Astrocyte (in vitro differentiated cells and primary cell): ENCODE measurements around the gene VWA8. TPM values are rescaled to one million over a fixed set of nuclear protein-coding genes. Genes with fewer than 3 reads are reported as not detected.

Experiments
- DNase-seq: peaks from one replicate; pipeline ENCODE4 v3.0.0-alpha.2; 2010; ENCODE audit warnings: low read depth
- FAIRE-seq: peaks from 2 replicates; lab custom pipeline; 2011; peaks lifted over from hg19 to GRCh38; lab: Jason Lieb, UNC
- H2AFZ ChIP-seq: 2 replicates; pipeline ENCODE4 v1.6.0; 2012; ENCODE audit warnings: low read depth, low read length, inconsistent platforms
- H3K27ac ChIP-seq: 2 replicates; pipeline ENCODE4 v1.5.1; 2011; ENCODE audit warnings: low read depth, low read length, inconsistent platforms
- H3K27me3 ChIP-seq: 2 replicates; pipeline ENCODE4 v1.6.0; 2011; ENCODE audit warnings: low read length, inconsistent platforms; ENCODE audit not compliant: insufficient read depth
- H3K36me3 ChIP-seq: 2 replicates; pipeline ENCODE4 v1.5.1; 2011; ENCODE audit warnings: low read length, inconsistent platforms; ENCODE audit not compliant: insufficient read depth
- H3K4me1 ChIP-seq: 2 replicates; pipeline ENCODE4 v1.5.1; 2011; ENCODE audit warnings: low read length, inconsistent platforms; ENCODE audit not compliant: insufficient read depth
- H3K4me2 ChIP-seq: 2 replicates; pipeline ENCODE4 v1.6.0; 2012; ENCODE audit warnings: low read length, inconsistent platforms
- H3K4me3 ChIP-seq: 2 replicates; pipeline ENCODE4 v1.5.1; 2011; ENCODE audit warnings: low read depth, mild to moderate bottlenecking, low read length, inconsistent platforms; ENCODE audit not compliant: insufficient read depth
- H3K79me2 ChIP-seq: 2 replicates; pipeline ENCODE4 v1.6.0; 2012; ENCODE audit warnings: mild to moderate bottlenecking, low read length, inconsistent platforms; ENCODE audit not compliant: insufficient read depth
- H3K9ac ChIP-seq: 2 replicates; pipeline ENCODE4 v1.6.0; 2012; ENCODE audit warnings: mild to moderate bottlenecking, low read length, inconsistent platforms
- H3K9me3 ChIP-seq: 2 replicates; pipeline ENCODE4 v1.5.1; 2012; ENCODE audit warnings: low read depth, mild to moderate bottlenecking, low read length, inconsistent platforms; ENCODE audit not compliant: insufficient read depth
- H4K20me1 ChIP-seq: 2 replicates; pipeline ENCODE4 v1.6.0; 2012; ENCODE audit warnings: low read length, inconsistent platforms; ENCODE audit not compliant: insufficient read depth
- H3K27ac Mint-ChIP-seq: one replicate; pipeline ENCODE4 v1.8.0; 2021; ENCODE audit warnings: mild to moderate bottlenecking, mixed read lengths; ENCODE audit not compliant: unreplicated experiment
- H3K27me3 Mint-ChIP-seq: one replicate; pipeline ENCODE4 v1.8.0; 2021; ENCODE audit warnings: low read depth, mixed read lengths; ENCODE audit not compliant: unreplicated experiment
- H3K36me3 Mint-ChIP-seq: one replicate; pipeline ENCODE4 v1.8.0; 2021; ENCODE audit warnings: low read depth, mixed read lengths; ENCODE audit not compliant: unreplicated experiment
- H3K4me1 Mint-ChIP-seq: one replicate; pipeline ENCODE4 v1.8.0; 2021; ENCODE audit warnings: low read depth, mixed read lengths; ENCODE audit not compliant: unreplicated experiment
- H3K4me3 Mint-ChIP-seq: one replicate; pipeline ENCODE4 v1.8.0; 2021; ENCODE audit warnings: mild to moderate bottlenecking, moderate library complexity, mixed read lengths; ENCODE audit not compliant: unreplicated experiment
- H3K9me3 Mint-ChIP-seq: one replicate; pipeline ENCODE4 v1.8.0; 2021; ENCODE audit warnings: mild to moderate bottlenecking, mixed read lengths; ENCODE audit not compliant: unreplicated experiment
- CTCF ChIP-seq: IDR thresholded peaks from 2 replicates; pipeline ENCODE4 v1.5.1; 2011; ENCODE audit warnings: low read depth, mild to moderate bottlenecking, inconsistent platforms, low read length, moderate library complexity; ENCODE audit not compliant: insufficient read depth
- EZH2 ChIP-seq: IDR thresholded peaks from 2 replicates; pipeline ENCODE4 v1.6.1; 2012; ENCODE audit warnings: mild to moderate bottlenecking, low read length, inconsistent platforms; ENCODE audit not compliant: insufficient read depth
- total RNA-seq: library from RNA; stranded (reverse); gene quantifications from 2 replicates; pipeline ENCODE4 v1.2.1, GENCODE V29; 2021

VWA8 gene
- total RNA-seq, 1 donor from 2014 or later: 15.6 TPM

DNA sequence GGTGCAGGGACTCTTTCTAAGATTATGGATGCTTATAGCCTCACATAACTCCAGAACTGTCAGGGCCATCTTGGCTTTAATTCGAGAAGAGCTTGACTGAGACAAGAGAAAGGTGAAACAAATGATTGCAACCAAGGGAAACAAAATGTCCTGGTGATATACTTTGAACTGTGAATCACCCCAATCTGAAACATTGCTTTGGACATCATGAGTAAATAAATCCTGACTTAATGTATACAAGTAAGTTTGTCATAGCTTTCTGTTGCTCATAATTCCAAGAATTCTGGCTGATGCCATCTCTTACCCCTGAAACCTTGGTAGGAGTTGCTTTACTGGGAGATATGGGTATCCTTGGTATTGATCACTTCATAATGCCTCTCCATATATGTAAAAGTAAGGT is 5.8 kb upstream of the VWA8 start:
- Histone ChIP-seq H3K27me3 (no peaks in the 10 kb centered on the region), H3K9me3 (no peaks in the 10 kb centered on the region), H3K4me2 (no peak overlapping the region), H3K4me3 (no peak overlapping the region), H2AFZ (no peak overlapping the region), H3K79me2 (no peaks in the 10 kb centered on the region), H3K9ac (no peak overlapping the region), H3K4me1 (no peaks in the 10 kb centered on the region), H4K20me1 (no peaks in the 10 kb centered on the region), H3K36me3 (no peaks in the 10 kb centered on the region), H3K27ac (no peak overlapping the region)
- Mint-ChIP-seq H3K4me3 (no peak overlapping the region), H3K27ac (no peak overlapping the region), H3K27me3 (peaks cover 2% of the 10 kb centered on the region), H3K9me3 (no peaks in the 10 kb centered on the region), H3K4me1 (peaks cover 3% of the 10 kb centered on the region), H3K36me3 (no peaks in the 10 kb centered on the region)
- FAIRE-seq: no peak
- DNase-seq: no peak
- no peak for TF ChIP-seq EZH2
- TF ChIP-seq CTCF: no peak

DNA sequence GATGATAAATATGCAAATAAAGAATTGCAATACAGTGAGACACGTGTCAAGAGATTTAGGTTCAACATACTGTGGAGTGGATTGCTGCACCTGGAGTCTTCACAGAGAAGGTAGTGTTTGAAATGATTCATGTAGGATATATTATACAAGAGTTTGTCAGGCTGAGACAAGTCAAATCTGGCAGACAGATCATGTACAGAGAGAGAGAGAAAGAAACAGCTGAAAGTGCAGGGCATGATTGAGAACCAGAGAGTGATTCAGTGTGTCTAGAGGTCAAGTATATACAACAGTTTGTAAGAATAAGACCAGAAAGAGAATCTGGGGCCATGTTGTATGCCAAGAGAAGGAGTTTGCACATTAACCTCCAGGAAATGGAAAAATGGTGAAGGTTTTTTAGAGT is 2.1 kb upstream of the VWA8 start:
- Mint-ChIP-seq H3K27ac (no peak overlapping the region), H3K36me3 (no peaks in the 10 kb centered on the region), H3K27me3 (peaks cover 2% of the 10 kb centered on the region), H3K4me1 (peaks cover 15% of the 10 kb centered on the region), H3K9me3 (no peaks in the 10 kb centered on the region), H3K4me3 (no peak overlapping the region)
- no peaks in the 10 kb centered on the region for H3K4me1 ChIP-seq
- no peaks in the 10 kb centered on the region for H4K20me1 ChIP-seq
- no peak for FAIRE-seq
- H3K27ac ChIP-seq: no peak overlapping the region
- peaks cover 22% of the 10 kb centered on the region for H3K79me2 ChIP-seq
- no peak overlapping the region for H2AFZ ChIP-seq
- H3K4me2 ChIP-seq: no peak overlapping the region
- no peak for DNase-seq
- TF ChIP-seq EZH2 (no peak), CTCF (no peak)
- H3K9ac ChIP-seq: no peak overlapping the region
- no peaks in the 10 kb centered on the region for H3K27me3 ChIP-seq
- no peak overlapping the region for H3K4me3 ChIP-seq
- no peaks in the 10 kb centered on the region for H3K9me3 ChIP-seq
- no peaks in the 10 kb centered on the region for H3K36me3 ChIP-seq

DNA sequence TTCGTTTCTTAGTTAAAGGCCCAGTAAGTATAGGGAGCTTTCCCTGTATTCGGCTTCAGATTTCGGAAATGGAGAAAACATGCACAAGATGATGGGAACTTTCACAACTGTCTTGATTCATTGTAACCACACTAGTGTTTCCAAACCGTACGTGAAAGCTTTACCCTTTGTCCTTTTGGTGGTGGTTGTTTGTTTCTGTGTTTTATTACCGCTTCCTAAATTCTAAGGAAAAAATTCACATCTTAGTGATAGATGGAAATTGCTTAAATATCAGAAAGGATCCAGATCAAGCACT is 504 bp upstream of the VWA8 start:
- Mint-ChIP-seq H3K4me1 (peaks cover 15% of the 10 kb centered on the region), H3K36me3 (no peaks in the 10 kb centered on the region), H3K9me3 (no peaks in the 10 kb centered on the region), H3K27me3 (peaks cover 2% of the 10 kb centered on the region), H3K27ac (peak overlapping the region; percentile 89), H3K4me3 (peak overlapping the region; percentile 89)
- no peak for TF ChIP-seq EZH2
- no peak for TF ChIP-seq CTCF
- Histone ChIP-seq H3K4me2 (peak overlapping the region; percentile 98), H3K36me3 (no peaks in the 10 kb centered on the region), H3K4me1 (no peaks in the 10 kb centered on the region), H3K27me3 (no peaks in the 10 kb centered on the region), H3K4me3 (peak overlapping the region; percentile 87), H3K27ac (peak overlapping the region; percentile 67), H4K20me1 (no peaks in the 10 kb centered on the region), H3K79me2 (peaks cover 38% of the 10 kb centered on the region), H3K9me3 (no peaks in the 10 kb centered on the region), H3K9ac (peak overlapping the region; percentile 86), H2AFZ (peak overlapping the region; percentile 97)
- no peak for DNase-seq
- no peak for FAIRE-seq
